ENCODE data around the gene ZNF33B. TPM values are rescaled to one million over a fixed set of nuclear protein-coding genes. Genes with fewer than 3 reads are reported as not detected.

Gene ZNF33B
- total and polyA plus RNA-seq, 9 of the 15 experiments (the other 6 are each of a cell fraction or from before 2014, with no cell fraction given) = 6.9 to 23.9 (median 15.4) TPM

GRCh38 chr10:42645516-42645915 lies 7.1 kb upstream of the ZNF33B start (continued):
- TF ChIP-seq BRF2 (IDR thresholded peaks at IDR 0.05; ENCODE audit: borderline replicate concordance, insufficient read depth, insufficient read length) = no peak
- TF ChIP-seq ZNF511 (CRISPR knock-in tag; IDR thresholded peaks at IDR 0.05) = no peak
- TF ChIP-seq ZFP91 (CRISPR knock-in tag; IDR thresholded peaks at IDR 0.05) = 0 out of 2 replicates have a peak, but pooled peaks have one; percentile 24
- TF ChIP-seq ZBTB11 (CRISPR knock-in tag; IDR thresholded peaks at IDR 0.05) = 0 out of 6 replicates have a peak, but pooled peaks of 1 of the 3 experiments have one; percentile 16
- 0 out of 2 replicates have a peak, but pooled peaks have one; percentile 21 for TF ChIP-seq MEF2D (tag; conservative IDR thresholded peaks at IDR 0.05; ENCODE audit: low read depth)
- no peak for TF ChIP-seq DDX20 (tag; IDR thresholded peaks at IDR 0.05; ENCODE audit: low read depth)
- TF ChIP-seq NCOA4 (IDR thresholded peaks at IDR 0.05; ENCODE audit: partially characterized antibody) = no peak
- no peak for TF ChIP-seq CCAR2 (IDR thresholded peaks at IDR 0.05; ENCODE audit: low read depth, low read length)
- TF ChIP-seq ZNF778 (CRISPR knock-in tag; IDR thresholded peaks at IDR 0.05) = no peak
- no peak for TF ChIP-seq E2F5 (CRISPR knock-in tag; IDR thresholded peaks at IDR 0.05)
- TF ChIP-seq NR2F6 (CRISPR knock-in tag; IDR thresholded peaks at IDR 0.05) = no peak
